GM12878 (cell line): ENCODE results near the gene CDH15. TPM values are rescaled to one million over a fixed set of nuclear protein-coding genes. Genes with fewer than 3 reads are reported as not detected.
"Not testable (repeated sequence)": the region's sequence is repeated elsewhere in the genome, so short reads cannot be mapped to it uniquely, and the experiment has no call there.

Source experiments
- ATAC-seq: fragments of 200-7000 bp; cut with Tn5 transposase; 3 replicates; pipeline ENCODE4 v1.9.1; 2020; ENCODE audit warnings: mild to moderate bottlenecking, moderate library complexity
- BruUV-seq: library from RNA; stranded (reverse); fragments of 400-500 nt; replicated peaks from 2 replicates; lab custom pipeline; 2021; lab: Mats Ljungman, UMichigan
- CTCF ChIA-PET: fragments of 300-600 bp; sonication (Branson Sonifier 250); formaldehyde crosslinking; extraction: SDS; loops from one replicate; lab custom pipeline; 2021; ENCODE audit warnings: inconsistent platforms; lab: Yijun Ruan, JAX
- POLR2A ChIA-PET: fragments of 350-600 bp; formaldehyde crosslinking; extraction: SDS; loops from one replicate; lab custom pipeline; 2021; ENCODE audit warnings: inconsistent platforms; lab: Charles Lee
- RAD21 ChIA-PET: fragments of 300-600 bp; sonication (Branson Sonifier 250); formaldehyde crosslinking; loops from one replicate; lab custom pipeline; 2023; ENCODE audit warnings: antibody characterized with exemption; ENCODE audit not compliant: unreplicated experiment; lab: Charles Lee
- SMC1A ChIA-PET: fragments of 300-600 bp; sonication (Branson Sonifier 250); formaldehyde crosslinking; loops from one replicate; lab custom pipeline; 2023; ENCODE audit not compliant: unreplicated experiment, uncharacterized antibody; lab: Charles Lee
- DNase-seq: peaks from one replicate; pipeline ENCODE4 v3.0.0-alpha.2; 2011; ENCODE audit warnings: low read depth, low spot score
- FAIRE-seq: peaks from 3 replicates; lab custom pipeline; 2011; peaks lifted over from hg19 to GRCh38; lab: Jason Lieb, UNC
- H2AFZ ChIP-seq: 2 replicates; pipeline ENCODE4 v1.6.0; 2011; ENCODE audit warnings: low read depth, low read length, control low read depth; ENCODE audit not compliant: control insufficient read depth
- H3K27ac ChIP-seq: 2 replicates; pipeline ENCODE4 v1.5.1; 2011; ENCODE audit warnings: control low read depth; ENCODE audit not compliant: control insufficient read depth, insufficient read depth
- H3K27me3 ChIP-seq, 2 experiments: replicated peaks in 1 of 2; 2 replicates each; pipeline versions ENCODE4 v1.6.0 to v1.6.1; 2011; ENCODE audit warnings: low read length in 1 of 2; ENCODE audit not compliant: control insufficient read depth in 2 of 2, insufficient read depth in 2 of 2
- H3K36me3 ChIP-seq, 2 experiments: 2 replicates each; pipeline ENCODE4 v1.5.1; 2011; ENCODE audit warnings: low read length in 1 of 2; ENCODE audit not compliant: control insufficient read depth in 2 of 2, insufficient read depth in 2 of 2
- H3K4me1 ChIP-seq: 2 replicates; pipeline ENCODE4 v1.6.1; 2011; ENCODE audit warnings: mild to moderate bottlenecking, low read length, moderate library complexity, mixed read lengths; ENCODE audit not compliant: control insufficient read depth, insufficient read depth
- H3K4me2 ChIP-seq: 2 replicates; pipeline ENCODE4 v1.6.0; 2011; ENCODE audit warnings: control low read depth; ENCODE audit not compliant: control insufficient read depth, insufficient read depth
- H3K4me3 ChIP-seq: fragments of 200-600 bp; sonication (generic); 2 replicates; pipeline ENCODE4 v1.5.1; 2016
- H3K79me2 ChIP-seq: 2 replicates; pipeline ENCODE4 v1.6.0; 2011; ENCODE audit warnings: low read length; ENCODE audit not compliant: control insufficient read depth, insufficient read depth
- H3K9ac ChIP-seq: 2 replicates; pipeline ENCODE4 v1.8.0; 2011; ENCODE audit warnings: low read length, control low read depth, mixed read lengths; ENCODE audit not compliant: control insufficient read depth, insufficient read depth
- H3K9me3 ChIP-seq: replicated peaks from 3 replicates; pipeline ENCODE4 v1.5.1; 2011; ENCODE audit warnings: mild to moderate bottlenecking, low read length; ENCODE audit not compliant: control insufficient read depth, insufficient read depth
- H4K20me1 ChIP-seq: 2 replicates; pipeline ENCODE4 v1.6.0; 2011; ENCODE audit not compliant: control insufficient read depth, insufficient read depth
- BHLHE40 ChIP-seq, 2 experiments: fragments of 450-650 bp in 1 of 2; IDR thresholded peaks; 2 replicates each; pipeline ENCODE4 v1.6.1; 2011 to 2017; ENCODE audit warnings: low read depth in 2 of 2, borderline replicate concordance in 1 of 2, improper control_type of control experiment in 1 of 2, low read length in 1 of 2, mild to moderate bottlenecking in 1 of 2
- CREB1 ChIP-seq: IDR thresholded peaks from 2 replicates; pipeline ENCODE4 v1.6.1; 2012; ENCODE audit warnings: low read depth, mild to moderate bottlenecking, inconsistent platforms
- EGR1 ChIP-seq, 2 experiments: IDR thresholded peaks; 1 replicate in 1 of 2; 2 replicates in 1 of 2; pipeline ENCODE4 v1.6.1; 2011 to 2012; ENCODE audit warnings: low read depth in 2 of 2, low read length in 2 of 2, borderline replicate concordance in 1 of 2, mild to moderate bottlenecking in 1 of 2, moderate library complexity in 1 of 2
- EZH2 ChIP-seq: IDR thresholded peaks from 2 replicates; pipeline ENCODE4 v1.6.1; 2012; ENCODE audit warnings: low read depth, mild to moderate bottlenecking, control low read depth, inconsistent platforms, low read length, borderline replicate concordance; ENCODE audit not compliant: control insufficient read depth
- GATAD2B ChIP-seq: fragments of 450-650 bp; conservative IDR thresholded peaks from 2 replicates; pipeline ENCODE4 v1.6.1; 2017; ENCODE audit warnings: low read depth, mild to moderate bottlenecking, moderate library complexity
- IKZF1 ChIP-seq: fragments of 450-650 bp; conservative IDR thresholded peaks from 2 replicates; pipeline ENCODE4 v1.6.1; 2017; ENCODE audit warnings: antibody characterized with exemption, mild to moderate bottlenecking
- LARP7 ChIP-seq: fragments of 450-650 bp; IDR thresholded peaks from 2 replicates; pipeline ENCODE4 v1.6.1; 2017; ENCODE audit warnings: mild to moderate bottlenecking
- POLR2A ChIP-seq: IDR thresholded peaks from 2 replicates; pipeline ENCODE4 v1.6.1; 2011; ENCODE audit warnings: low read depth, mild to moderate bottlenecking, low read length
- PRDM15 ChIP-seq: fragments of 450-650 bp; formaldehyde crosslinking; IDR thresholded peaks from 2 replicates; pipeline ENCODE4 v1.4.0; 2020; ENCODE audit warnings: mild to moderate bottlenecking, moderate library complexity
- SMARCA5 ChIP-seq: fragments of 450-650 bp; IDR thresholded peaks from 2 replicates; pipeline ENCODE4 v1.6.1; 2017; ENCODE audit warnings: mild to moderate bottlenecking
- SP1 ChIP-seq: IDR thresholded peaks from one replicate; pipeline ENCODE4 v1.6.1; 2011; ENCODE audit warnings: low read depth, low read length
- SPI1 ChIP-seq: IDR thresholded peaks from 2 replicates; pipeline ENCODE4 v1.6.1; 2011; ENCODE audit warnings: low read depth, mild to moderate bottlenecking, low read length, moderate library complexity, borderline replicate concordance; ENCODE audit not compliant: insufficient read depth
- TBL1XR1 ChIP-seq: IDR thresholded peaks from 2 replicates; pipeline ENCODE4 v1.6.1; 2012; ENCODE audit warnings: low read depth, low read length, improper control_type of control experiment
- WGBS: methylation state at CpG from one replicate; pipeline ENCODE4 v1.1.6; 2016; ENCODE audit warnings: low lambda C conversion rate; ENCODE audit not compliant: insufficient replicate concordance, insufficient coverage; ENCODE audit errors: missing lambda C conversion rate; 5-methylcytosine and 5-hydroxymethylcytosine counted together
- in situ Hi-C: fragments of 300-500 bp; cut with MboI; formaldehyde crosslinking; loops from 9 replicates; pipeline ENCODE4 v1.14.3; 2018; ENCODE audit warnings: mixed read lengths
- intact Hi-C: fragments of 100-400 bp; cut with micrococcal nuclease; formaldehyde crosslinking; loops from one replicate; pipeline ENCODE4 v1.14.2; 2022; ENCODE audit not compliant: unreplicated experiment
- polyA plus RNA-seq, 11 experiments: library from polyadenylated mRNA; depleted of rRNA in 4 of 11; unstranded in 6 of 11; stranded (reverse) in 5 of 11; fragments of >200 nt; fragmentation: Nextera tagmentation in 4 of 11; fragmentation: Illumina TruSeq in 1 of 11; extraction: Ambion mirVana in 4 of 11; extraction: Trizol in 1 of 11; gene quantifications; 1 replicate in 1 of 11; 2 replicates in 10 of 11; pipeline versions ENCODE4 v1.2.1 to v1.2.3, GENCODE V29; 2011 to 2016; ENCODE audit warnings: inconsistent platforms in 2 of 11, missing spikeins in 2 of 11, low read depth in 1 of 11
- total RNA-seq, 4 experiments: library from RNA; depleted of rRNA in 3 of 4; stranded (reverse); fragments of >200 nt in 3 of 4; fragmentation: Illumina TruSeq in 1 of 4; extraction: Trizol in 1 of 4; gene quantifications; 2 replicates each; pipeline versions ENCODE4 v1.2.1 to v1.2.3, GENCODE V29; 2013 to 2021

Gene CDH15
- total and polyA plus RNA-seq, 10 of the 15 experiments (the other 5 are each of a cell fraction or from before 2014, with no cell fraction given), result 0.02 to 0.06 TPM; not detected in 8

GRCh38 chr16:89191901-89192185 is 20.3 kb downstream of the CDH15 start (continued):
- TF ChIP-seq PRDM15, result no peak
- no peak for TF ChIP-seq TBL1XR1
- TF ChIP-seq GATAD2B, result no peak
- TF ChIP-seq EZH2, result no peak
- TF ChIP-seq, all 136 proteins: peak for 0

- ChIA-PET RAD21 (interaction anchor here (0.7 to 1.2 kb wide), 5 partner anchors 18 to 335 kb away, joined by 3 to 6 read pairs (median 4); partner anchors contain the start of genes CDH15, GALNS and TRAPPC2L), POLR2A (interaction anchor here (0.5 to 0.7 kb wide), 4 partner anchors 12 to 513 kb away, joined by 3 to 5 read pairs (median 4); partner anchors contain the start of gene ZNF778), CTCF (interaction anchor here (0.7 to 0.8 kb wide), 2 partner anchors 24 to 334 kb away, joined by 3 read pairs; no protein-coding TSS in a partner anchor)
- DNase-seq (peak; percentile 58), FAIRE-seq (peak; percentile 92), ATAC-seq (peak; percentile 59)
- Histone ChIP-seq H3K4me2 (peak overlapping the region; percentile 84), H3K4me3 (peak overlapping the region; percentile 44; the same call in 1 of the 2 replicates), H2AFZ (peak overlapping the region; percentile 83)
- H3K79me2 ChIP-seq, H3K9me3 ChIP-seq, H3K27ac ChIP-seq, in situ Hi-C loops, SMC1A ChIA-PET, H3K4me1 ChIP-seq, H3K36me3 ChIP-seq, H3K9ac ChIP-seq, H3K27me3 ChIP-seq, BruUV-seq, H4K20me1 ChIP-seq: not testable (repeated sequence)
- intact Hi-C loops, result loop anchor here (2.0 kb wide), 1 partner anchor 20 kb away; no protein-coding TSS in a partner anchor
- TF ChIP-seq SP1 (peak; percentile 56), SMARCA5 (0 out of 2 replicates have a peak, but pooled peaks have one; percentile 31), POLR2A (peak; percentile 14; the same call in 1 of the 2 replicates), BHLHE40 (IDR thresholded peaks at IDR 0.05; ENCODE audit: borderline replicate concordance in 1 of 2, low read depth in 2 of 2, low read length in 1 of 2) (peak; percentile 65 to 95; a peak in 3 of 4 replicates), GATAD2B (peak; percentile 60; the same call in 1 of the 2 replicates), SPI1 (peak; percentile 53; the same call in 1 of the 2 replicates), EGR1 (IDR thresholded peaks at IDR 0.05; ENCODE audit: borderline replicate concordance in 1 of 2, low read depth in 2 of 2, low read length in 2 of 2) (peak in 1 of 2 experiments; percentile 83; a peak in 2 of 3 replicates), LARP7 (peak; percentile 74; the same call in 1 of the 2 replicates), CREB1 (0 out of 2 replicates have a peak, but pooled peaks have one; percentile 11), IKZF1 (peak; percentile 33; the same call in 1 of the 2 replicates)
- WGBS, result 2% methylated on average over 28 of the region's 63 CpGs
Observed at GRCh38 chr16:89192186-89192955, 20.8 kb downstream of the CDH15 start.
